Caco-2 (cell line): ENCODE results near the gene TJAP1. TPM values are rescaled to one million over a fixed set of nuclear protein-coding genes. Genes with fewer than 3 reads are reported as not detected.
"Not testable (repeated sequence)": the region's sequence is repeated elsewhere in the genome, so short reads cannot be mapped to it uniquely, and the experiment has no call there.

Experiments used
- BruUV-seq: library from RNA; stranded (reverse); fragments of 400-500 nt; replicated peaks from 2 replicates; lab custom pipeline; 2021; lab: Mats Ljungman, UMichigan
- CTCF ChIA-PET: fragments of 300-600 bp; sonication (Branson Sonifier 250); formaldehyde crosslinking; loops from one replicate; lab custom pipeline; 2022; ENCODE audit warnings: antibody characterized with exemption; lab: Charles Lee
- POLR2A ChIA-PET: fragments of 300-600 bp; sonication (Branson Sonifier 250); formaldehyde crosslinking; loops from one replicate; lab custom pipeline; 2022; ENCODE audit warnings: antibody characterized with exemption; lab: Charles Lee
- DNase-seq, 2 experiments: peaks; one replicate each; pipeline versions ENCODE4 v3.0.0 to v3.0.0-alpha.2; 2020 to 2022
- H3K27me3 ChIP-seq: replicated peaks from 2 replicates; pipeline ENCODE4 v1.6.0; 2011; ENCODE audit warnings: low read length; ENCODE audit not compliant: control insufficient read depth, insufficient read depth
- H3K36me3 ChIP-seq: 2 replicates; pipeline ENCODE4 v1.5.1; 2011; ENCODE audit warnings: low read length; ENCODE audit not compliant: control insufficient read depth, insufficient read depth
- H3K4me1 ChIP-seq: fragments of 250-450 bp; sonication (Bioruptor Pico); 2 replicates; pipeline ENCODE4 v1.5.1; 2020; ENCODE audit warnings: mild to moderate bottlenecking
- H3K4me3 ChIP-seq: 2 replicates; pipeline ENCODE4 v1.5.1; 2011; ENCODE audit warnings: low read depth, mild to moderate bottlenecking, control low read depth, low read length
- H3K9me3 ChIP-seq: fragments of 250-450 bp; sonication (Bioruptor Pico); 2 replicates; pipeline ENCODE4 v1.5.1; 2020; ENCODE audit warnings: mild to moderate bottlenecking, moderate library complexity
- H3K27ac Mint-ChIP-seq: one replicate; pipeline ENCODE4 v1.8.0; 2022; ENCODE audit warnings: mixed read lengths; ENCODE audit not compliant: unreplicated experiment
- H3K27me3 Mint-ChIP-seq: one replicate; pipeline ENCODE4 v1.8.0; 2022; ENCODE audit warnings: mixed read lengths; ENCODE audit not compliant: insufficient read depth, unreplicated experiment
- H3K36me3 Mint-ChIP-seq: one replicate; pipeline ENCODE4 v1.8.0; 2022; ENCODE audit warnings: mild to moderate bottlenecking, mixed read lengths; ENCODE audit not compliant: insufficient read depth, unreplicated experiment
- H3K4me1 Mint-ChIP-seq: one replicate; pipeline ENCODE4 v1.8.0; 2022; ENCODE audit warnings: low read depth, mixed read lengths; ENCODE audit not compliant: unreplicated experiment
- H3K4me3 Mint-ChIP-seq: one replicate; pipeline ENCODE4 v1.8.0; 2022; ENCODE audit warnings: mild to moderate bottlenecking, moderate library complexity, mixed read lengths; ENCODE audit not compliant: unreplicated experiment
- H3K9me3 Mint-ChIP-seq: one replicate; pipeline ENCODE4 v1.8.0; 2022; ENCODE audit warnings: mixed read lengths; ENCODE audit not compliant: unreplicated experiment
- CTCF ChIP-seq, 2 experiments: fragments of 200-600 bp in 1 of 2; IDR thresholded peaks; 1 replicate in 1 of 2; 2 replicates in 1 of 2; pipeline versions ENCODE4 v1.5.1 to v1.8.0; 2011 to 2022; ENCODE audit warnings: antibody characterized with exemption in 1 of 2, control low read depth in 1 of 2, inconsistent platforms in 1 of 2, low read depth in 1 of 2, low read length in 1 of 2, mild to moderate bottlenecking in 1 of 2, moderate library complexity in 1 of 2; ENCODE audit not compliant: insufficient read depth in 1 of 2, severe bottlenecking in 1 of 2, unreplicated experiment in 1 of 2
- intact Hi-C: fragments of 100-400 bp; cut with micrococcal nuclease; formaldehyde crosslinking; loops from one replicate; pipeline ENCODE4 v1.10.0; 2022; ENCODE audit not compliant: unreplicated experiment
- total RNA-seq: library from RNA; stranded (reverse); gene quantifications from 2 replicates; pipeline ENCODE4 v1.2.3, GENCODE V29; 2022

The TJAP1 gene
- total RNA-seq, 1 experiment from 2014 or later = 34.0 TPM

- peaks cover 37% of the 10 kb centered on the region for H3K4me1 ChIP-seq
- Mint-ChIP-seq H3K27me3 (no peaks in the 10 kb centered on the region), H3K36me3 (peaks cover 21% of the 10 kb centered on the region), H3K27ac (no peak overlapping the region), H3K4me3 (no peak overlapping the region), H3K9me3 (no peaks in the 10 kb centered on the region), H3K4me1 (peaks cover 20% of the 10 kb centered on the region)
- H3K36me3 ChIP-seq = peaks cover 3% of the 10 kb centered on the region; the same call in 1 of the 2 replicates
- CTCF ChIA-PET = interaction anchor here (1.0 to 2.4 kb wide), 9 partner anchors 10 to 234 kb away, joined by 3 to 19 read pairs (median 5); partner anchors contain the start of genes DLK2 and TJAP1
- no peak for TF ChIP-seq CTCF (IDR thresholded peaks at IDR 0.05; ENCODE audit: insufficient read depth in 1 of 2, low read depth in 1 of 2, low read length in 1 of 2, severe bottlenecking in 1 of 2, unreplicated experiment in 1 of 2)
- POLR2A ChIA-PET = interaction anchor here (0.5 to 1.0 kb wide), 3 partner anchors 9 to 128 kb away, joined by 3 to 4 read pairs (median 3); partner anchors contain the start of gene ZNF318
- no TSS peak for BruUV-seq
- H3K4me3 ChIP-seq = no peak overlapping the region
- H3K9me3 ChIP-seq = no peaks in the 10 kb centered on the region
- no peaks in the 10 kb centered on the region for H3K27me3 ChIP-seq
- intact Hi-C loops = no loop called here
- no peak for DNase-seq
These were observed 19.7 kb downstream of the TJAP1 start for GRCh38 chr6:43497129-43497396.

- CTCF ChIA-PET = interaction anchor here (1.5 to 2.4 kb wide), 4 partner anchors 20 to 111 kb away, joined by 3 to 19 read pairs (median 8); partner anchors contain the start of genes DLK2 and TJAP1
- H3K36me3 Mint-ChIP-seq = peaks cover 21% of the 10 kb centered on the region
These were observed 20.3 kb downstream of the TJAP1 start for GRCh38 chr6:43497689-43498088.

GRCh38 chr6:43498291-43498690, 20.9 kb downstream of the TJAP1 start:
- peaks cover 15% of the 10 kb centered on the region for H3K4me1 Mint-ChIP-seq
- peaks cover 21% of the 10 kb centered on the region for H3K36me3 Mint-ChIP-seq
- H3K9me3 ChIP-seq, H3K9me3 Mint-ChIP-seq, H3K36me3 ChIP-seq, H3K27me3 Mint-ChIP-seq, H3K27me3 ChIP-seq, H3K4me3 Mint-ChIP-seq, H3K4me3 ChIP-seq, POLR2A ChIA-PET, DNase-seq, H3K27ac Mint-ChIP-seq, CTCF ChIA-PET, intact Hi-C loops, BruUV-seq: not testable (repeated sequence)
- H3K4me1 ChIP-seq = peaks cover 34% of the 10 kb centered on the region

More at GRCh38 chr6:43497689-43498088, 20.3 kb downstream of the TJAP1 start:
- Histone ChIP-seq H3K4me1 (peaks cover 37% of the 10 kb centered on the region), H3K27me3 (no peaks in the 10 kb centered on the region), H3K4me3 (no peak overlapping the region), H3K36me3 (peaks cover 3% of the 10 kb centered on the region; the same call in 1 of the 2 replicates), H3K9me3 (no peaks in the 10 kb centered on the region)
- H3K9me3 Mint-ChIP-seq = no peaks in the 10 kb centered on the region
- peaks cover 20% of the 10 kb centered on the region for H3K4me1 Mint-ChIP-seq
- intact Hi-C loops = no loop called here
- no peak overlapping the region for H3K27ac Mint-ChIP-seq
- no peaks in the 10 kb centered on the region for H3K27me3 Mint-ChIP-seq
- no peak overlapping the region for H3K4me3 Mint-ChIP-seq
- no TSS peak for BruUV-seq
- TF ChIP-seq CTCF (IDR thresholded peaks at IDR 0.05; ENCODE audit: insufficient read depth in 1 of 2, low read depth in 1 of 2, low read length in 1 of 2, severe bottlenecking in 1 of 2, unreplicated experiment in 1 of 2) = no peak
- DNase-seq = no peak
- POLR2A ChIA-PET = no interaction called here
